Activated CD4-positive, alpha-beta T cell treated with anti-CD3 and anti-CD28 coated beads for 36 hours (primary cell): ENCODE measurements around the gene AIMP1. TPM values are rescaled to one million over a fixed set of nuclear protein-coding genes. Genes with fewer than 3 reads are reported as not detected.

Source experiments
- ATAC-seq: fragments of 200-7000 bp; cut with Tn5 transposase; one replicate; pipeline ENCODE4 v1.10.0; 2021; ENCODE audit warnings: mild to moderate bottlenecking, moderate library complexity
- CTCF ChIA-PET: fragments of 350-600 bp; sonication (Branson Sonifier 250); formaldehyde crosslinking; loops from one replicate; lab custom pipeline; 2021; ENCODE audit warnings: antibody characterized with exemption; lab: Charles Lee
- POLR2A ChIA-PET: fragments of 350-600 bp; sonication (Branson Sonifier 250); formaldehyde crosslinking; loops from one replicate; lab custom pipeline; 2021; ENCODE audit warnings: antibody characterized with exemption, inconsistent platforms; lab: Charles Lee
- DNase-seq: peaks from one replicate; pipeline ENCODE4 v3.0.0-alpha.2; 2020
- H3K27ac Mint-ChIP-seq: one replicate; pipeline ENCODE4 v1.8.0; 2021; ENCODE audit warnings: mixed read lengths
- H3K27me3 Mint-ChIP-seq: one replicate; pipeline ENCODE4 v1.8.0; 2021; ENCODE audit warnings: mixed read lengths
- H3K36me3 Mint-ChIP-seq: one replicate; pipeline ENCODE4 v1.8.0; 2021; ENCODE audit warnings: low read depth, mixed read lengths
- H3K4me1 Mint-ChIP-seq: one replicate; pipeline ENCODE4 v1.8.0; 2021; ENCODE audit warnings: mixed read lengths
- H3K4me3 Mint-ChIP-seq: one replicate; pipeline ENCODE4 v1.8.0; 2021; ENCODE audit warnings: mild to moderate bottlenecking, moderate library complexity, mixed read lengths
- H3K9me3 Mint-ChIP-seq: one replicate; pipeline ENCODE4 v1.8.0; 2021; ENCODE audit warnings: low read depth, mixed read lengths
- intact Hi-C, 2 experiments: fragments of 100-400 bp; cut with DNase I in 1 of 2; cut with micrococcal nuclease in 1 of 2; formaldehyde crosslinking; loops; one replicate each; pipeline versions ENCODE4 v1.14.2 to v1.15.1; 2022 to 2024; cut with DNase I, micrococcal nuclease
- total RNA-seq, 2 experiments: library from RNA; stranded (reverse); gene quantifications; one replicate each; pipeline ENCODE4 v1.2.3, GENCODE V29; 2021

The AIMP1 gene
- total RNA-seq, 2 experiments from 2014 or later = 41.9 to 69.5 TPM

DNA sequence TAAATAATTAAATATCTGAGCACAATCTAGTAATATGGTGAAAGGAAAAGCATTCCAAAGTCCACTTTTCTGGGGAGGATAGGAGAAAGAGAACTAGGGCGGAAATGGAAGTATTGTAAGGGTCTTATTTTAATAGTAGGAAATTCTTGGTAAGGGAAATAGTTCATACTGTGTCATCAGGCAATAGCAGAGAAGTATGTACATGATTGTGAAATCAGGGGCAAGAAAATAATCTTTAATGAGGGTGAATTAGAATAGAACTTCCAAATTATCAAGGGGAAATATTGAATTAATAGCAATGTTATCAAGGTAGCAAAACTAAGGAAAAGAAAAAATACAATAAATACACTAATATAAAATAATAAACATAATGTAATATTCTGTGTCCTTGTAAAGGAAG, 37.4 kb downstream of the AIMP1 start:
- intact Hi-C loops = no loop called here
- H3K36me3 Mint-ChIP-seq = peaks cover 10% of the 10 kb centered on the region
- H3K4me3 Mint-ChIP-seq = no peak overlapping the region
- ChIA-PET CTCF (no interaction called here), POLR2A (no interaction called here)
- no peak overlapping the region for H3K27ac Mint-ChIP-seq
- no peaks in the 10 kb centered on the region for H3K27me3 Mint-ChIP-seq
- DNase-seq = no peak
- ATAC-seq = no peak
- no peaks in the 10 kb centered on the region for H3K9me3 Mint-ChIP-seq
- H3K4me1 Mint-ChIP-seq = no peaks in the 10 kb centered on the region

GRCh38 chr4:106355193-106355592, 38.8 kb downstream of the AIMP1 start:
- ChIA-PET POLR2A (no interaction called here), CTCF (no interaction called here)
- intact Hi-C loops = no loop called here
- Mint-ChIP-seq H3K27ac (no peak overlapping the region), H3K27me3 (no peaks in the 10 kb centered on the region), H3K4me1 (no peaks in the 10 kb centered on the region), H3K9me3 (no peaks in the 10 kb centered on the region), H3K36me3 (peaks cover 5% of the 10 kb centered on the region), H3K4me3 (no peak overlapping the region)
- DNase-seq = no peak
- no peak for ATAC-seq

- ChIA-PET CTCF (interaction anchor here (1.2 kb wide), 1 partner anchor 25 kb away, joined by 3 read pairs; no protein-coding TSS in a partner anchor), POLR2A (no interaction called here)
- Mint-ChIP-seq H3K9me3 (no peaks in the 10 kb centered on the region), H3K4me3 (no peak overlapping the region), H3K4me1 (no peaks in the 10 kb centered on the region), H3K27ac (no peak overlapping the region), H3K27me3 (peaks cover 3% of the 10 kb centered on the region), H3K36me3 (no peaks in the 10 kb centered on the region)
- DNase-seq (no peak), ATAC-seq (no peak)
- intact Hi-C loops = no loop called here
Measured at GRCh38 chr4:106358899-106359298, 42.5 kb downstream of the AIMP1 start.

- DNase-seq (no peak), ATAC-seq (no peak)
- Mint-ChIP-seq H3K27me3 (peaks cover 3% of the 10 kb centered on the region), H3K9me3 (no peaks in the 10 kb centered on the region), H3K36me3 (no peaks in the 10 kb centered on the region), H3K27ac (no peak overlapping the region), H3K4me3 (no peak overlapping the region), H3K4me1 (no peaks in the 10 kb centered on the region)
- ChIA-PET POLR2A (no interaction called here), CTCF (no interaction called here)
- intact Hi-C loops = loop anchor here in 1 of 2 experiments (10.0 kb wide), 1 partner anchor 453 kb away; no protein-coding TSS in a partner anchor
Measured at GRCh38 chr4:106362086-106362825, 45.9 kb downstream of the AIMP1 start.

GRCh38 chr4:106364282-106364681, 47.9 kb downstream of the AIMP1 start:
- intact Hi-C loops = loop anchor here in 1 of 2 experiments (10.0 kb wide), 1 partner anchor 451 kb away; no protein-coding TSS in a partner anchor
- no peak for ATAC-seq
- H3K27me3 Mint-ChIP-seq = peaks cover 10% of the 10 kb centered on the region
- H3K9me3 Mint-ChIP-seq = no peaks in the 10 kb centered on the region
- ChIA-PET POLR2A (no interaction called here), CTCF (interaction anchor here (0.8 to 1.4 kb wide), 2 partner anchors 17 to 1351 kb away, joined by 3 read pairs; no protein-coding TSS in a partner anchor)
- H3K27ac Mint-ChIP-seq = no peak overlapping the region
- no peak overlapping the region for H3K4me3 Mint-ChIP-seq
- no peaks in the 10 kb centered on the region for H3K36me3 Mint-ChIP-seq
- DNase-seq = no peak
- H3K4me1 Mint-ChIP-seq = peaks cover under 1% of the 10 kb centered on the region

DNA sequence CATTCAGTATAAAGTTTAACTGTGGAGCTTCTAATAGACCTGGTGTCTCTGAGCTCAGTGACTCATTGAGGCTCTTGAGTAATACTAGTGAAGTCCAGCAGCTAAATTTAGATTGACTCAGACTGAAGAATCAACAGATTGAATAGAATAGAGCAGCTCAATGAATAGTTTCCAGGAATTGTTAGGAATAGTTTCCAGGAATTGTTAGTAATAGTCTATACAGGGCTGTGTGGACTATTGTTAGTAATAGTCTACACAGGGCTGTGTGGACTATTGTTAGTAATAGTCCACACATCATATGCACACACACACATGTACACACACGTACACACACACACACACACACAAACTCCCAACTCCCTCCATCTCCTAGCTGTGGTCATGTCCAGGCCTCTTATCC, 49.3 kb downstream of the AIMP1 start:
- no peaks in the 10 kb centered on the region for H3K36me3 Mint-ChIP-seq
- CTCF ChIA-PET = interaction anchor here (1.4 kb wide), 1 partner anchor 18 kb away, joined by 3 read pairs; no protein-coding TSS in a partner anchor
- H3K27me3 Mint-ChIP-seq = peaks cover 16% of the 10 kb centered on the region
- DNase-seq (no peak), ATAC-seq (no peak)
- H3K4me3 Mint-ChIP-seq = no peak overlapping the region
- H3K27ac Mint-ChIP-seq = no peak overlapping the region
- H3K4me1 Mint-ChIP-seq = peaks cover 1% of the 10 kb centered on the region
- intact Hi-C loops = loop anchor here in 1 of 2 experiments (5.0 to 10.0 kb wide), 2 partner anchors 449 to 817 kb away; no protein-coding TSS in a partner anchor
- POLR2A ChIA-PET = no interaction called here
- H3K9me3 Mint-ChIP-seq = no peaks in the 10 kb centered on the region

DNA sequence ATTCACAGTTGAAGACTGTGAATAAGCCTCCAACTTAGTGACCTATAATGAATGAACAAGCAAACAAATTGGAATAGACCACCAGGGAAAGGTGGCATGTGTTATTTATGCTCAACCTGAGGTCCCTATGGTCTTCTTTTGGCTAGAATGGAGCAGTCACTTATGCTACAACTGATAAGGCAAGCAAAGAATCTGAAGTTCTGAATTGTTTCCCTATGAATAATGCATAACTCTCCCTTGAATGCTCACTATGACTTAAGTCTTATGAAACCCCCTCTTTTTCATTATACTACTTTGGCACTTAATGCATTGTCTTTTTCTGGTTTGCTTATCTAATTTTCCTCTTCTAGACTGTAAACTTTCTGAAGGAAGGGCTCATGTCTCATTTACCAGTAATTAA, 49.7 kb downstream of the AIMP1 start:
- intact Hi-C loops = loop anchor here in 1 of 2 experiments (5.0 to 10.0 kb wide), 2 partner anchors 449 to 816 kb away; no protein-coding TSS in a partner anchor
- H3K4me1 Mint-ChIP-seq = peaks cover 1% of the 10 kb centered on the region
- H3K27me3 Mint-ChIP-seq = peaks cover 17% of the 10 kb centered on the region
- ChIA-PET CTCF (interaction anchor here (1.4 kb wide), 1 partner anchor 18 kb away, joined by 3 read pairs; no protein-coding TSS in a partner anchor), POLR2A (no interaction called here)
- H3K36me3 Mint-ChIP-seq = no peaks in the 10 kb centered on the region
- ATAC-seq = no peak
- no peak overlapping the region for H3K4me3 Mint-ChIP-seq
- no peaks in the 10 kb centered on the region for H3K9me3 Mint-ChIP-seq
- no peak for DNase-seq
- H3K27ac Mint-ChIP-seq = no peak overlapping the region

- no peaks in the 10 kb centered on the region for H3K36me3 Mint-ChIP-seq
- intact Hi-C loops = loop anchor here in 1 of 2 experiments (5.0 to 10.0 kb wide), 2 partner anchors 448 to 815 kb away; no protein-coding TSS in a partner anchor
- CTCF ChIA-PET = no interaction called here
- H3K9me3 Mint-ChIP-seq = no peaks in the 10 kb centered on the region
- POLR2A ChIA-PET = no interaction called here
- peaks cover 20% of the 10 kb centered on the region for H3K27me3 Mint-ChIP-seq
- H3K27ac Mint-ChIP-seq = no peak overlapping the region
- no peak overlapping the region for H3K4me3 Mint-ChIP-seq
- ATAC-seq (no peak), DNase-seq (no peak)
- peaks cover 1% of the 10 kb centered on the region for H3K4me1 Mint-ChIP-seq
Measured at GRCh38 chr4:106367072-106367471, 50.7 kb downstream of the AIMP1 start.

GRCh38 chr4:106368678-106369077, 52.3 kb downstream of the AIMP1 start, which contains the start of gene GIMD1:
Gene GIMD1 (minus strand): TSS chr4:106368778. CDS start chr4:106367435, 1,343 bp downstream.
- no peak within 1 kb of the TSS for H3K4me3 Mint-ChIP-seq
- intact Hi-C loops = loop anchor here (1.0 to 10.0 kb wide), 4 partner anchors 134 to 814 kb away; no protein-coding TSS in a partner anchor
- H3K36me3 Mint-ChIP-seq = no peaks in the 10 kb centered on the region
- H3K4me1 Mint-ChIP-seq = peaks cover 1% of the 10 kb centered on the region
- no peak for ATAC-seq
- CTCF ChIA-PET = no interaction called here
- no peak within 1 kb of the TSS for H3K27ac Mint-ChIP-seq
- POLR2A ChIA-PET = no interaction called here
- no peak for DNase-seq
- H3K27me3 Mint-ChIP-seq = peaks cover 20% of the 10 kb centered on the region
- H3K9me3 Mint-ChIP-seq = no peaks in the 10 kb centered on the region

DNA sequence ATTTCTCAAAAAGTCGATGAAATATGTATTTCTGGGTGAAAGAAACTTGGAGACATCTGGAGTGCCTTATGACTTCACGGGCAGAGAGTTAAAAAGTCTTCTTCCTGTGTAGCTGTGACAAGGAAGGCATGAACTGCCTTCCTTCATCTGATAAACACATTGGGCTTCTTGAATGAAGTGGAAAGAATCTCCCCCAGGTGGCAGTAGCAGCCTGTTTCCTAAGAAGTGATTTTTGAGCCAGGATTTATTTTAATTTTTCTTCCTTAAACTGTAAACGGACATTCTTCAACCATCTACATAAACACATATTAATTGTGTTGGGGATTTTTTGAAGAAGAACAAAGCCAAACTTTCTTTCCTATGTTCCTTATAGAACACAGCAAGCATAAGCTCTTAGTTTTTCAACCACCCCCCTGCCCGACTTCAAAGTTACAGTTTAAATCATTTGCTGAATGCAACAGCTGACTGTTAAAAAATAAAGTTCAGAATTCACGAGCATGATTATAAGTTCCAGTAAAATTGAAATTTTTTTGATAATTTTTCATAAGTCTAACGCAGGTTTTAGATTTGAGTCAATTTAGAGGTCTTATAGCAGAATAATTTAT, 53.2 kb downstream of the AIMP1 start:
- peak; percentile 44 for ATAC-seq
- POLR2A ChIA-PET = no interaction called here
- H3K27ac Mint-ChIP-seq = no peak overlapping the region

DNA sequence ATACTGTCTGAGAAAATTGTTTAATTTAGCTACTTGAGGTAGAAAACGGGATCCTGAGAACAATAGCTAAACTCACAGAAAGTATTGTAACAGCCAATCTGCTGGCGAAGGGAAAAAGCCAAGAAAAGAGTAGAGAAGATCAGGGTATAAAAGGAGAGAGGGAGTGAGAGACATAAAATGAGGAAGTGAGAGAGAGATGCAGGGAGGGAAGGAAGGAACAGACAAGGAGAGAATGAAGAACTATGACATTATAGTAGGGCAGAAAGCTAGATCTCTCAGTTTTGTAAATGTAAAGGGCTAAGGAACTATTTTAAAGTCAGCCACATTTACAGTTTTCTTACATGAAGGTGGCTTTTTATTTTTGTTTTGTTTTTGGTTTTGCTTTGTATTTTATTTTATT, 53.9 kb downstream of the AIMP1 start:
- intact Hi-C loops = no loop called here
- ChIA-PET POLR2A (no interaction called here), CTCF (interaction anchor here (1.0 to 2.1 kb wide), 3 partner anchors 9 to 528 kb away, joined by 4 to 14 read pairs (median 8); no protein-coding TSS in a partner anchor)
- Mint-ChIP-seq H3K27me3 (peaks cover 26% of the 10 kb centered on the region), H3K27ac (no peak overlapping the region), H3K9me3 (no peaks in the 10 kb centered on the region), H3K4me3 (no peak overlapping the region), H3K4me1 (peaks cover 1% of the 10 kb centered on the region), H3K36me3 (no peaks in the 10 kb centered on the region)
- no peak for DNase-seq
- no peak for ATAC-seq

More for the DNA sequence above, 53.2 kb downstream of the AIMP1 start:
- DNase-seq = peak; percentile 40
- Mint-ChIP-seq H3K9me3 (no peaks in the 10 kb centered on the region), H3K27me3 (peaks cover 24% of the 10 kb centered on the region), H3K4me3 (no peak overlapping the region), H3K4me1 (peaks cover 1% of the 10 kb centered on the region), H3K36me3 (no peaks in the 10 kb centered on the region)
- CTCF ChIA-PET = interaction anchor here (0.5 to 2.1 kb wide), 5 partner anchors 9 to 1239 kb away, joined by 3 to 14 read pairs (median 4); no protein-coding TSS in a partner anchor
- intact Hi-C loops = loop anchor here (1.0 to 10.0 kb wide), 4 partner anchors 133 to 813 kb away; no protein-coding TSS in a partner anchor
